ENCODE results near the gene SIGLEC15.
"Not testable (repeated sequence)": the region's sequence is repeated elsewhere in the genome, so short reads cannot be mapped to it uniquely, and the experiment has no call there.

Gene SIGLEC15

DNA sequence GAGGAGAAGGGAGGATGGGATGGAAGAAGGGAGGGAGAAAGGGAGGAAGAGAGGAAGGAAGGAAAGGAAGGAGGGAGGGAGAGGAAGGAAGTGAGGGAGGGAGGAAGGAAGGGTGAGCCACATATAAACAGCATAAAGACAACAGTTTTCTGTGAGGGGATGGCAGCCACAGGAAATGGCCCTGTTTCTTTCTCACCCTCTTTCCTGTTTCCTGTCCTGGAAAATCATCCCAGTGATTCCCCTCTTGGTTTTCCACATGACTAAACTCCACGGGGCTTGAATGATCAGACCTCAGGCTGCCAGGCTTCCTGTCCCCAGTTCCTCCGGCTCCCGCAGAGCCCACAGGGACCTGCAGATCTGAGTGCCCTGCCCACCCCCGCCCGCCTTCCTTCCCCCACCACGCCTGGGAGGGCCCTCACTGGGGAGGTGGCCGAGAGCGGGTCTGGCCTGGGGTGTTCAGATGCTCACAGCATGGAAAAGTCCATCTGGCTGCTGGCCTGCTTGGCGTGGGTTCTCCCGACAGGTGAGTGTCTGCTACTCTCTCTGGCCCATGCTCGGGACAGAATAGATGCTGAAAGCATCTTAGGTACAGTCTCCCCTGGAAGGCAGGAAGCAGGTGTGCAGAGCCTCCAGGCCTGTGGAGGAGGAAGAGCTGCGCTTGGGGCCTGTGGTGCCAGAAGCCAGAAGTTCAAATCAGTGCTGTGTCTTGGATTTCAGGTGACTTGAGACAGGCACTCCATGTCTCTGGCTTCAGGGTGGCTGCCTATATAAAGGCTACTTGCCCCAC is at the start of gene SIGLEC15:
SIGLEC15 (plus strand) TSS at position 418 of the 787 bp plus-strand sequence; CDS start at position 472, 54 bp downstream.
- DNase-seq: no peak

GRCh38 chr18:45775743-45776142 is 49.7 kb upstream of the SIGLEC15 start:
- no peak for DNase-seq

DNA sequence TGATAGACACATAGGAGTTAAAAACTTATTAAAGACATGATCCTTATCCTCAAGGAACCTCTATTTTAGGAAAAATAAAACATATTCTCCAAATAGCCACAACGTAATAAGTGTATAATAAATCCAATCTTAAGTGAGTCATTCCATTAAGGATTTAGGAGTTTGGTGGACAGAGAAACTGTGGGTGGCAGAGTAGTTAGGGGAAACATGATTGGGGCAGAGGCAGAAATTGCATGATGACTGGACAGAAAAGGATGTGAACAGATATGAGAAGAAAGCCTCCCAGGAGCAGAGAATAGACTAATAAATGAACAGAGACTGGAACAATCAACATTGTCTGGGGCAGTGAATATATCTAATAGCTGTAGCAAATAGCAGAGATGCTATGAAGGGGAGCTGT is 48.1 kb upstream of the SIGLEC15 start:
- no peak for DNase-seq

- no peak for DNase-seq
Observed at GRCh38 chr18:45780568-45780967, 44.9 kb upstream of the SIGLEC15 start.

GRCh38 chr18:45782662-45783061 is 42.8 kb upstream of the SIGLEC15 start:
- DNase-seq: no peak

GRCh38 chr18:45783097-45784075 is 42.1 kb upstream of the SIGLEC15 start:
- DNase-seq: no peak

- no peak for DNase-seq
Observed at GRCh38 chr18:45785134-45785533, 40.3 kb upstream of the SIGLEC15 start.

DNA sequence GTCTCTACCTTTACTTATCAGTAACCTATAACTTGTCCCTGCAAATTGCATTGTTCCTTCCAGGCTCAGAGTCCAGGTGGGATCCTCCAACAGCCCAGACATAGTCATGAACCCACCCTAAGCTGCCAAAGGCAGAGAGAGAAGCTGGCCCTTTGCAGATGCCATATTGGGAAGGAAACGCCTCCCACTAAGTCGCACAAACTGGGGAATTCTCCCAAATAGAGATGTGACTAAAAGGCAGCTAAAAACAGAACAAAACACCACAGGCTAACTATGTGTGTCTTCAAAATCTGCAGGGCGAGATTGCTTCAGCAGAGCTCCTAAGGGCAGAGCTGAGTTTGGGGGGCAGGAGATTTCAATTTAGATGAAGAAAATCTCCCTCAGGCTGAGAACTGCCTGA is 38.5 kb upstream of the SIGLEC15 start:
- DNase-seq: no peak

- no peak for DNase-seq
Observed at GRCh38 chr18:45787346-45787745, 38.1 kb upstream of the SIGLEC15 start.

DNA sequence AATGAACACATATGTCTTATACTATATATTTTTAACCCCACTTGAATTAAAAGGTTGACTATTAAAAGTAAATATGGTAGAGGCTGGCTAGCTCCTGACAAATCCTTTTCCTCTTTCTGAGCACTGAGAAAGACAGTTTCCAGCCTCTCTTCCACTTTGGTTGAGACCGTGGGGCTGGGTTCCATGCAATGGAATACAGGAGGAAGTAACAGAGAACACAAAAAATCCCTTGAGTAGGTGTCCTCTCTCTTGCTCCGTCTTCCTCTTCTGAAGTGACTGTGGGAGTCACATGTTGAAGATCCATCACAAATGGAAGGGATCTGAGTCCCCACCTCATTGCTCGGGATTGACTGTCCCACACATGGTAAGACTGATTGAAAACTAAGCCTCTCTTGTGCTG is 36.6 kb upstream of the SIGLEC15 start:
- no peak for DNase-seq

DNA sequence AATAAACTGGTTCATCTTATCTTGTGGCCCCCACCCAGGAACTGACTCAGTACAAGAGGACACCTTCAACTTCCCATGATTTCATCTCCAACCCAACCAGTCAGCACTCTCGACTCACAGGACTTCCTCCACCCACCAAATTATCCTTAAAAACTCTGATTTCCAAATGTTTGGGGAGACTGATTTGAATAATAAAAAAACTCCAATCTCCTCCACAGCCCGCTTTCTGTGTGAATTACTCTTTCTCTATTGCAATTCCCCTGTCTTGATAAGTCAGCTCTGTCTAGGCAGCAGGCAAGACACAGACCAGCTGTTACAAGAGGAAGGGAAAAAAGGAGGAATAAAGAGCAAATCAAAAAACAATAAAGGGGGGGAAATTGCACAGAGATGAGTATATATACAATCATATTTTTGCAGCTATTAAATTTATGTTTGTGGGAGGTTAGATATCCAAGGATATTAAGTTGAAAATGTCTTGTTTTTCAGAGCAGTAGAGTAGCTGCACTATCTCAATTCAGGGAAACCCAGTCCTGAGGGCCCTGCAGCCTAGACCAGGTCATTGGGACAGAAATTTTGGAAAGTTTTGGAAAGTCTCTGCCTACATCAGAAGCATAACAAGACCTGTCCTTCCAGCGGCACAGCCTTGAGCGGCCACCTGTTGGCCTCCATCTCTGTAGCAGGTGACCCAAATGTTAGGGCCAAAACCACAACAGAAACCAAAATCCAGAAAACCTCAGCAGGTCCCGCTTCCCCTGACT is 32.8 kb upstream of the SIGLEC15 start:
- DNase-seq: no peak

GRCh38 chr18:45793264-45793965 is 32.1 kb upstream of the SIGLEC15 start:
- no peak for DNase-seq

DNA sequence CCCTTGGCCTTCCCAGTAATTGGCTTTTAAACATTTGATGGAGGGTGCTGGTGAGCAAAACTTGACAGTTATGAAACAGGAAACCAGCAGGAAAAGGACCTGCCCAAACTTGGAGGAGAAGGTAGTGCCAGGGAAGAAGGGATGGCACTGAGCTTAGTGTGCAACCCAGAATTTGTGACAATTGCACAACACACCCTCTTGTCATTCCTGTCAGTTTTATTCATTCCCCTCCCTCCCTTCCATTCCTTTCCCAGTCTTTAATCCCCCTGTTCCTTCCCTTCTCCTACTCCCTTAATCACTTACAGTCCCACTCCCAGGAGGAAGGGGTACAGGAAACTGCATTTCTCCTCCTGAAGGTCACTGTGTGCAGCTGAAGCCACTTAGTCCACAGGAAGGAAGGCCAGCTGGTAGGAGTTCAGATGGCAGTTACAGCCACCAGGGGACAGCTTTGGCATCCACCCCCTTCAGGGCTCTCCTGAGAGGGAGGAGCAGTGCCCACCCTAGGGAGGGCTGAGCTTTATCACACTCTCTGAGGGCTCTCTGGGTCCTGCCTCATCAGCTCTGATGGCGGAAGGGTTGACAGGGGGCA is 24.0 kb upstream of the SIGLEC15 start:
- DNase-seq: no peak

GRCh38 chr18:45802814-45803492 is 22.5 kb upstream of the SIGLEC15 start:
- no peak for DNase-seq

GRCh38 chr18:45805551-45805950 is 19.9 kb upstream of the SIGLEC15 start:
- no peak for DNase-seq

DNA sequence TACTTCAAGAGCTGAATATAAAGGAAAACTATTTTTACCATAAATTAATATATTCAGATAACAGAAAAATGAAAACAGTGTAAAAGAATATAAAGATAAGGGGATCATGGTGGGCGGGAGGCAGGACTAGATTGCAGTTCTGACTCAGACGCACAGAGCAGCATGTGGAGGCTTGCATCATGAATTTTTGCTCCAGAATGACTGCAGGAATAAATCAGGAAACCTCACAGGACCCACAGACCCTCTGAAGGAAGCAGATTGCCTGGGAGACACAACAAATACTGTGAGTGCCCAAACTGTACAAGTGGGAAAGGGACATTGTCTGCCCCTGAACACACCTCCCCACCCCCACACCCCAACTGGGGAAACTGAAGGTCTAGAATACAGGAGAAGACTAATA is 19.2 kb upstream of the SIGLEC15 start:
- DNase-seq: no peak

DNA sequence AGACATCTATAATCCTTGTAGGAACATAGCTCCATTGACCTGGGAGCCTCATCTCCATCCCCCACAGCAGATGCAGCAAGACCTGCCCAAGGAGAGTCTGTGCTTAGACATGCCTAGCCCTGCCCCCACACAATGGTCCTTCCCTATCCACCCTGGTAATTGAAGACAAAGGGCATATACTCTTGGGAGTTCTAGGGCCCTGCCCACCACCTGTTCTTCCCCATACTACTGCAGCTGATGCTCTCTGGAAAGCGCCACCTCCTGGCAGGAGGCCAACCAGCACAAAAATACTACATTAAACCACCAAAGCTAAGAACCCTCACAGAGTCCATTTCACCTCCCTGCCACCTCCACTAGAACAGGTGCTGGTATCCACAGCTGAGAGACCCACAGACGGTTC is 18.3 kb upstream of the SIGLEC15 start:
- not testable (repeated sequence) for DNase-seq

DNA sequence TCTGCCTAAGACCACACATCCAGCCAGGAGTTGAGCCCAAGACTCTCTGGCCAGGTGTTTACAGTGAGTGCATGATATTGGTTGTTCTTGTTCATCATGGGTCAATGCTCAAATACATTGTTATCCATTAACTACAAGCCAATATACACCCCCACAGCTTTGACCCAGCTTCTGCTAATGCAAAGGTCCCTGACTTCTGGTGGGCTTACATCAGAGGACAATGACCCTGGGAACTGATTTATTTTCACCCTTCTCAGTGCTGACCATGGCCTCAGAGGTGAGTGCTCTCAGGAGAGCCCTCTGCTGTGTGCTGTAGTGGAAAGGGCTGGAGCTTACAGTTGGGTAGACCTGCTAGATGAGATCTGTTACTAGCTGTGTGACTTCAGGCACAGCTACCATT is 10.7 kb upstream of the SIGLEC15 start:
- DNase-seq: not testable (repeated sequence)

DNA sequence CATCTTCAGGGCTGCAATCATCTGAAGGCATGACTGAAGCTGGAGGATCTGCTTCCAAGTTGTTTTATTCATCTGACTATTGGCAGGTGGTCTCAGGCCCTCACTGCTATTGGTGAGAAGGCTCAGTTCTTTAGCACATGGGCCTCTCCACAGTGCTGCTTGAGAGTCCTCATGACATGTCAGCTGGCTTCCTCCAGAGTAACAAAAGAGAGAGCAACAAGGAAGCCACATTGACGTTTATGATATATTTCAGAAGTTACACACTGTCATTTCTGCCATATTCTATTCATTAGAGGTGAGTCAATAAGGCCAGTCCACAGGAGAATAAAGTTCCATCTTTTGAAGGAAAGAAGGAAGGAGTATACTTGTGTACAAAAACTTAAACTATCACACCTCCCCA is 7.9 kb upstream of the SIGLEC15 start:
- no peak for DNase-seq

DNA sequence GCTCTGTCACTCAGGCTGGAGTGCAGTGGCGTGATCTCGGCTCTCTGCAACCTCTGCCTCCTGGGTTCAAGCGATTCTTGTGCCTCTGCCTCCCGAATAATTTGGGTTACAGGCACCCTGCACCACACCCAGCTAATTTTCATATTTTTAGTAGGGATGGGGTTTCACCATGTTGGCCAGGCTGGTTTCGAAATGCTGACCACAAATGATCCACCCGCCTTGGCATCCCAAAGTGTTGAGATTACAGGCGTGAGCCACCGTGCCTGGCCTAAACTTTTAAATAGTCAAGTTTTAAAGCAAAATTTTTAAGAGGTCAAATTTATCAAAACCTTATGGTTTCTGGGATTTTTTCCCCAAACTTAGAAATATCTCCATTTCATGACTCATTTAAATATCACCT is 6.7 kb upstream of the SIGLEC15 start:
- not testable (repeated sequence) for DNase-seq

DNA sequence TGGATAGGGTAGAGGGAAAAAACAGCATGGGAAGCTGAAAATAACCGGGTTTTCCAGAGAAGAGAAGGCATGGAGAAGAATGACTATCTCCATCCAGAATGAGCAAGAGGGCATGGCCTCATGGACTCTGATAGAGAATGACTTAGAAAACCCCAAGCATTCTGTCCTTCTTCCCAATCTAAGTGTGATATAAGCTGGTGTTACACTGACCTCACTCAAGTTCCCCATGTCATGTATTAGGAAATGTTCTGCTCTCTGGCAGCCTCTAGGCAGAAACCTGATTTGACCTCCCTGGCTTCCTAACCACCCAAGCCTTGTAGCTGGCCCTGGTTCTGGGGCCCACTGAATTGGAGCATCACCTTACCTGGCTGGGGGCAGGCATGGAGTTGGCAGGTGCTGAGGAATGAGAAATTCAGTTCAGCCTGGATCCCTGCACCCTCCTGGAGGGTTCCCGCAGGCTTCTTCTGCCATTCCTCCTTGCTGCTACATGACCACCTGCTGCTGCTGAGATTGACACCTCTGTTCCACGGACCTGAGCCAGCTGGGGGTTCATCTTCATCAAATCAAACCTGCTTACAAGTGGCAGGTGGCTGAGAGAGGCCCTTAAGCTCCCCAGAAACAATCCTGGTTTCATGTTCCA is 5.2 kb upstream of the SIGLEC15 start:
- no peak for DNase-seq

Data from activated gamma-delta T cell treated with Interleukin-2 at 50 U/mL for 16 hours (primary cell).